Heart left ventricle (tissue), 13 donors: Measurements from ENCODE around the gene SHANK3.

Experiments
- POLR2A ChIP-seq, 2 donors: fragments of 450-650 bp; IDR thresholded peaks; one replicate each; pipeline ENCODE4 v1.6.1; 2017; ENCODE audit warnings: antibody characterized with exemption in 2 of 2, mild to moderate bottlenecking in 2 of 2, moderate library complexity in 2 of 2
- TF ChIP-seq, protein P1 (sequence below), 12 donors: fragments of 200-600 bp; sonication (generic) in 4 of 12; IDR thresholded peaks; one replicate each; pipeline versions ENCODE4 v1.5.0 to v1.8.0; 2018 to 2022; ENCODE audit warnings: antibody characterized with exemption in 12 of 12, mild to moderate bottlenecking in 5 of 12
- donor health status: ischemic (EF 13 %, LVEDD 7.1; RV severe dilation, severe dysfunction).
- donor health status: DM: no; HTN: yes; CAD: no.
- donor health status: DM: no; HTN: no; CAD: no.
- donor health status: ischemic (EF 25% LVEDD 6.9; RV normal size, moderate dysfunction).
- donor health status: ischemic (EF 25% LVEDD 5.7; RV mildly dilated, moderate dysfunction).
- donor health status: ischemic (EF 35%, LVEDD 5.7; RV mildly dilated, moderate dysfunction).
- donor health status: nonischemic (EF 11% LVEDD 7.7; RV severe dilation, severe dysfunction).
- donor health status: DM: yes; HTN: yes; CAD: no.
- donor health status: PGD.
- donor health status: ischemic (EF 29% LVEDD 5.4; RV normal size, mild dysfunction).
- donor health status: nonischemic (EF 23%, LVEDD 6.1; RV moderate dilation, normal function).

DNA sequence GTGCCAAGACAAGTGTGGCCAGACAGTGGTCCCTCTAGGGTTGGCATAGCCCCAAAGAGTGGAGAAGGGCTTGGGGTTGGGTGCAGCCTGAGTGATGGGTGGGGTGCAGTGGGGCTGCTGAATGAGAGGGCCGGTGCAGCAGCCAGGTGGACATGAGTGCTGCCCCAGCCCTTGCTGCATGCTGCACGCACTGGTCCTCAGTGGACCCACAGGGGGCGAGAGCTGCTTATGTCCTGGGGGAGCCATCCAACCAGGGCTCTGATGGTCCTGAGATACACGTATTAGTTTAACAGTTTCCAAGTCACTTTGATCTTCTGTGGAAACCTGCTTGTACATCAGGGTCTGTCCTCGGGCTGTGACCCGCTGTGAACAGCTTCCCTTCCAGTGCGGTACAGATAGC lies 41.5 kb downstream of the SHANK3 start:
- TF ChIP-seq POLR2A (IDR thresholded peaks at IDR 0.05) = no peak
- TF ChIP-seq, protein P1, sequence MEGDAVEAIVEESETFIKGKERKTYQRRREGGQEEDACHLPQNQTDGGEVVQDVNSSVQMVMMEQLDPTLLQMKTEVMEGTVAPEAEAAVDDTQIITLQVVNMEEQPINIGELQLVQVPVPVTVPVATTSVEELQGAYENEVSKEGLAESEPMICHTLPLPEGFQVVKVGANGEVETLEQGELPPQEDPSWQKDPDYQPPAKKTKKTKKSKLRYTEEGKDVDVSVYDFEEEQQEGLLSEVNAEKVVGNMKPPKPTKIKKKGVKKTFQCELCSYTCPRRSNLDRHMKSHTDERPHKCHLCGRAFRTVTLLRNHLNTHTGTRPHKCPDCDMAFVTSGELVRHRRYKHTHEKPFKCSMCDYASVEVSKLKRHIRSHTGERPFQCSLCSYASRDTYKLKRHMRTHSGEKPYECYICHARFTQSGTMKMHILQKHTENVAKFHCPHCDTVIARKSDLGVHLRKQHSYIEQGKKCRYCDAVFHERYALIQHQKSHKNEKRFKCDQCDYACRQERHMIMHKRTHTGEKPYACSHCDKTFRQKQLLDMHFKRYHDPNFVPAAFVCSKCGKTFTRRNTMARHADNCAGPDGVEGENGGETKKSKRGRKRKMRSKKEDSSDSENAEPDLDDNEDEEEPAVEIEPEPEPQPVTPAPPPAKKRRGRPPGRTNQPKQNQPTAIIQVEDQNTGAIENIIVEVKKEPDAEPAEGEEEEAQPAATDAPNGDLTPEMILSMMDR (IDR thresholded peaks at IDR 0.05) = no peak
